WTC11 (cell line): ENCODE measurements around the gene PSD2. TPM values are rescaled to one million over a fixed set of nuclear protein-coding genes. Genes with fewer than 3 reads are reported as not detected.

Source experiments
- ATAC-seq: fragments of 200-7000 bp; cut with Tn5 transposase; 2 replicates; pipeline ENCODE4 v1.10.0; 2021; ENCODE audit warnings: mild to moderate bottlenecking, moderate library complexity
- CTCF ChIA-PET: fragments of 300-600 bp; sonication (Branson Sonifier 250); formaldehyde crosslinking; loops from one replicate; lab custom pipeline; 2021; ENCODE audit warnings: antibody characterized with exemption; lab: Charles Lee
- POLR2A ChIA-PET: fragments of 350-600 bp; sonication (Branson Sonifier 250); formaldehyde crosslinking; loops from one replicate; lab custom pipeline; 2021; ENCODE audit warnings: antibody characterized with exemption; lab: Charles Lee
- DNase-seq: peaks from one replicate; pipeline ENCODE4 v3.0.0; 2021; ENCODE audit warnings: low spot score
- H3K27ac Mint-ChIP-seq: 2 replicates; pipeline ENCODE4 v1.8.0; 2021; ENCODE audit warnings: mixed read lengths
- H3K27me3 Mint-ChIP-seq: 2 replicates; pipeline ENCODE4 v1.8.0; 2021; ENCODE audit warnings: low read depth, mild to moderate bottlenecking, moderate library complexity, mixed read lengths
- H3K36me3 Mint-ChIP-seq: 2 replicates; pipeline ENCODE4 v1.8.0; 2021; ENCODE audit warnings: mixed read lengths
- H3K4me1 Mint-ChIP-seq: 2 replicates; pipeline ENCODE4 v1.8.0; 2022; ENCODE audit warnings: mixed read lengths
- H3K4me3 Mint-ChIP-seq: 2 replicates; pipeline ENCODE4 v1.8.0; 2021; ENCODE audit warnings: mild to moderate bottlenecking, moderate library complexity, mixed read lengths
- H3K9me3 Mint-ChIP-seq: 2 replicates; pipeline ENCODE4 v1.8.0; 2021; ENCODE audit warnings: mixed read lengths
- CREM ChIP-seq: sonication (generic); formaldehyde crosslinking; IDR thresholded peaks from 2 replicates; pipeline ENCODE4 v1.8.1; 2022; ENCODE audit warnings: mild to moderate bottlenecking, missing genetic modification reagents, moderate library complexity
- ELF4 ChIP-seq: sonication (generic); formaldehyde crosslinking; IDR thresholded peaks from 2 replicates; pipeline ENCODE4 v1.8.1; 2022; ENCODE audit warnings: low read depth, mild to moderate bottlenecking, moderate library complexity, missing genetic modification reagents
- EMX1 ChIP-seq: fragments of 250-450 bp; sonication (Bioruptor Pico); IDR thresholded peaks from 2 replicates; pipeline ENCODE4 v1.8.0; 2021; ENCODE audit warnings: mild to moderate bottlenecking
- KAT7 ChIP-seq: sonication (generic); formaldehyde crosslinking; IDR thresholded peaks from 2 replicates; pipeline ENCODE4 v1.8.1; 2023; ENCODE audit warnings: missing genetic modification reagents, mild to moderate bottlenecking, borderline replicate concordance
- NFATC4 ChIP-seq: fragments of 250-450 bp; sonication (Bioruptor Pico); IDR thresholded peaks from 2 replicates; pipeline ENCODE4 v1.9.0; 2021; ENCODE audit warnings: mild to moderate bottlenecking
- NR1H2 ChIP-seq: sonication (generic); formaldehyde crosslinking; IDR thresholded peaks from 2 replicates; pipeline ENCODE4 v1.9.0; 2021; ENCODE audit warnings: mild to moderate bottlenecking, moderate library complexity, missing genetic modification reagents
- NR2C2 ChIP-seq: sonication (generic); formaldehyde crosslinking; IDR thresholded peaks from 2 replicates; pipeline ENCODE4 v1.8.0; 2022; ENCODE audit warnings: mild to moderate bottlenecking, missing genetic modification reagents
- NR3C1 ChIP-seq: sonication (generic); formaldehyde crosslinking; conservative IDR thresholded peaks from 2 replicates; pipeline ENCODE4 v1.8.1; 2023; ENCODE audit warnings: low read depth, mild to moderate bottlenecking, missing genetic modification reagents
- TCF7 ChIP-seq: sonication (generic); formaldehyde crosslinking; IDR thresholded peaks from 2 replicates; pipeline ENCODE4 v1.8.0; 2022; ENCODE audit warnings: mild to moderate bottlenecking, low read depth, missing genetic modification reagents, moderate library complexity
- TP53 ChIP-seq: sonication (generic); formaldehyde crosslinking; IDR thresholded peaks from 2 replicates; pipeline ENCODE4 v1.8.1; 2023; ENCODE audit warnings: mild to moderate bottlenecking, missing genetic modification reagents
- ZNF138 ChIP-seq: sonication (generic); formaldehyde crosslinking; conservative IDR thresholded peaks from 2 replicates; pipeline ENCODE4 v1.8.1; 2022; ENCODE audit warnings: mild to moderate bottlenecking, moderate library complexity, missing genetic modification reagents
- ZNF423 ChIP-seq: fragments of 250-450 bp; sonication (Bioruptor Pico); IDR thresholded peaks from 2 replicates; pipeline ENCODE4 v2.1.2; 2022; ENCODE audit warnings: mild to moderate bottlenecking, moderate library complexity
- total RNA-seq: library from RNA; stranded (reverse); gene quantifications from 3 replicates; pipeline ENCODE4 v1.2.3, GENCODE V29; 2021
- TF ChIP-seq, protein P1 (sequence below): fragments of 250-450 bp; sonication (Bioruptor Pico); IDR thresholded peaks from 2 replicates; pipeline ENCODE4 v1.9.0; 2021; ENCODE audit warnings: mild to moderate bottlenecking, borderline replicate concordance
- TF ChIP-seq, protein P2 (sequence below): sonication (generic); formaldehyde crosslinking; IDR thresholded peaks from 2 replicates; pipeline ENCODE4 v1.8.0; 2022; ENCODE audit warnings: mild to moderate bottlenecking, missing genetic modification reagents
- TF ChIP-seq, protein P3 (sequence below): sonication (generic); formaldehyde crosslinking; IDR thresholded peaks from 2 replicates; pipeline ENCODE4 v1.8.1; 2023; ENCODE audit warnings: mild to moderate bottlenecking, missing genetic modification reagents, borderline replicate concordance
- TF ChIP-seq, protein P4 (sequence below): sonication (generic); formaldehyde crosslinking; IDR thresholded peaks from 2 replicates; pipeline ENCODE4 v1.8.1; 2023; ENCODE audit warnings: mild to moderate bottlenecking, missing genetic modification reagents, moderate library complexity
- TF ChIP-seq, protein P5 (sequence below): sonication (generic); formaldehyde crosslinking; IDR thresholded peaks from 2 replicates; pipeline ENCODE4 v1.8.1; 2023; ENCODE audit warnings: mild to moderate bottlenecking, missing genetic modification reagents
- TF ChIP-seq, protein P6 (sequence below): sonication (generic); formaldehyde crosslinking; IDR thresholded peaks from 2 replicates; pipeline ENCODE4 v1.8.1; 2022; ENCODE audit warnings: mild to moderate bottlenecking, missing genetic modification reagents, moderate library complexity, borderline replicate concordance

Gene PSD2
- total RNA-seq, 1 experiment from 2014 or later, result 0.57 TPM

DNA sequence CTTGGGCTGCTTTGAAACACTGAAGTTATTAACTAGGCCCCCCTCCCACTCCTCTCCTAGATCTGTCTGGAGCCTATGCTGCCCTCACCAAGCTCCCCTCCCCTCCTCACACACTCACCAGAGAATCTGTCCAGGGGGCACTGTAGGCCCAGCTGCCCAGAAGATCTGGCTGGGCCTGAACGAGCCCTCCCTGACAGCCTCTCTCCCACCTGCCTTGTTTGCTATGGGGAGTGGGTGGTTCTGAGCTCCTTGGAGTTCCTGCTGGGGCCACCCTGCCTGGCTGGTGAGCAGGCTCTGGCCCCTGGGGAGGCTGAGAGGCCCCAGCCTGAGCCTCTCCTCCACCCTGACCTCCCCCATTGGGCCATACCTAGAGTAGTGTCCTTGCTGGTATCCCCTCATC, 75.1 kb downstream of the PSD2 start:
- H3K4me3 Mint-ChIP-seq, result no peak overlapping the region
- H3K27me3 Mint-ChIP-seq, result no peaks in the 10 kb centered on the region; the same call in 1 of the 2 replicates
- TF ChIP-seq ELF4 (CRISPR knock-in tag) (no peak), NFATC4 (CRISPR knock-in tag) (no peak), NR2C2 (CRISPR knock-in tag) (no peak), ZNF423 (no peak), ZNF138 (CRISPR knock-in tag) (no peak), CREM (CRISPR knock-in tag) (no peak)
- TF ChIP-seq, protein P1, sequence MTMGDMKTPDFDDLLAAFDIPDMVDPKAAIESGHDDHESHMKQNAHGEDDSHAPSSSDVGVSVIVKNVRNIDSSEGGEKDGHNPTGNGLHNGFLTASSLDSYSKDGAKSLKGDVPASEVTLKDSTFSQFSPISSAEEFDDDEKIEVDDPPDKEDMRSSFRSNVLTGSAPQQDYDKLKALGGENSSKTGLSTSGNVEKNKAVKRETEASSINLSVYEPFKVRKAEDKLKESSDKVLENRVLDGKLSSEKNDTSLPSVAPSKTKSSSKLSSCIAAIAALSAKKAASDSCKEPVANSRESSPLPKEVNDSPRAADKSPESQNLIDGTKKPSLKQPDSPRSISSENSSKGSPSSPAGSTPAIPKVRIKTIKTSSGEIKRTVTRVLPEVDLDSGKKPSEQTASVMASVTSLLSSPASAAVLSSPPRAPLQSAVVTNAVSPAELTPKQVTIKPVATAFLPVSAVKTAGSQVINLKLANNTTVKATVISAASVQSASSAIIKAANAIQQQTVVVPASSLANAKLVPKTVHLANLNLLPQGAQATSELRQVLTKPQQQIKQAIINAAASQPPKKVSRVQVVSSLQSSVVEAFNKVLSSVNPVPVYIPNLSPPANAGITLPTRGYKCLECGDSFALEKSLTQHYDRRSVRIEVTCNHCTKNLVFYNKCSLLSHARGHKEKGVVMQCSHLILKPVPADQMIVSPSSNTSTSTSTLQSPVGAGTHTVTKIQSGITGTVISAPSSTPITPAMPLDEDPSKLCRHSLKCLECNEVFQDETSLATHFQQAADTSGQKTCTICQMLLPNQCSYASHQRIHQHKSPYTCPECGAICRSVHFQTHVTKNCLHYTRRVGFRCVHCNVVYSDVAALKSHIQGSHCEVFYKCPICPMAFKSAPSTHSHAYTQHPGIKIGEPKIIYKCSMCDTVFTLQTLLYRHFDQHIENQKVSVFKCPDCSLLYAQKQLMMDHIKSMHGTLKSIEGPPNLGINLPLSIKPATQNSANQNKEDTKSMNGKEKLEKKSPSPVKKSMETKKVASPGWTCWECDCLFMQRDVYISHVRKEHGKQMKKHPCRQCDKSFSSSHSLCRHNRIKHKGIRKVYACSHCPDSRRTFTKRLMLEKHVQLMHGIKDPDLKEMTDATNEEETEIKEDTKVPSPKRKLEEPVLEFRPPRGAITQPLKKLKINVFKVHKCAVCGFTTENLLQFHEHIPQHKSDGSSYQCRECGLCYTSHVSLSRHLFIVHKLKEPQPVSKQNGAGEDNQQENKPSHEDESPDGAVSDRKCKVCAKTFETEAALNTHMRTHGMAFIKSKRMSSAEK, result no peak
- TF ChIP-seq, protein P2, sequence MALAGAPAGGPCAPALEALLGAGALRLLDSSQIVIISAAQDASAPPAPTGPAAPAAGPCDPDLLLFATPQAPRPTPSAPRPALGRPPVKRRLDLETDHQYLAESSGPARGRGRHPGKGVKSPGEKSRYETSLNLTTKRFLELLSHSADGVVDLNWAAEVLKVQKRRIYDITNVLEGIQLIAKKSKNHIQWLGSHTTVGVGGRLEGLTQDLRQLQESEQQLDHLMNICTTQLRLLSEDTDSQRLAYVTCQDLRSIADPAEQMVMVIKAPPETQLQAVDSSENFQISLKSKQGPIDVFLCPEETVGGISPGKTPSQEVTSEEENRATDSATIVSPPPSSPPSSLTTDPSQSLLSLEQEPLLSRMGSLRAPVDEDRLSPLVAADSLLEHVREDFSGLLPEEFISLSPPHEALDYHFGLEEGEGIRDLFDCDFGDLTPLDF (CRISPR knock-in tag), result no peak
- H3K27ac Mint-ChIP-seq, result no peak overlapping the region
- H3K9me3 Mint-ChIP-seq, result peaks cover 4% of the 10 kb centered on the region
- DNase-seq (no peak), ATAC-seq (no peak)
- POLR2A ChIA-PET, result no interaction called here
- peaks cover 12% of the 10 kb centered on the region for H3K4me1 Mint-ChIP-seq
- CTCF ChIA-PET, result interaction anchor here (0.9 to 2.0 kb wide), 3 partner anchors 84 to 275 kb away, joined by 4 to 15 read pairs (median 7); no protein-coding TSS in a partner anchor
- H3K36me3 Mint-ChIP-seq, result 0 out of 2 replicates have a peak, but pooled peaks cover 2% of the 10 kb centered on the region

DNA sequence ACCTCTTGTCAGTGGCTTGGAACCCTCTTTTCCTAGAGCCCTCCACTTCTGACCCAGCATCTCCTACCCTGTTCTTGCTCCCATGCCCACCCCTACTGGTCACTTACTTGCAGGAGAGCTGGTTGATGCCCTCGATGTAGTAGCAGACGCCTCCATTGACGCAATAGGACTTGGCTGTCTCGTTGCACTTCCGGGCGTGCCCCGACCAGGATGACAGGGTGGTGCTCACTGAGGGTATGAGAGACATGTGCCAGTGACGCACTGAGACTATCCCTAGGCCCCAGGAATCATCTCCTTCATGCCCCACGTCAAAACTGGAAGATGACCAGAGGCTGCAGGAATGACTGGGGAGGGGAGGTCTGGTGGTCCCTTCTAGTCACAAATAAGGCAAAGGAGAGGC, 76.0 kb downstream of the PSD2 start:
- DNase-seq, result no peak
- ChIA-PET CTCF (interaction anchor here (0.6 to 3.8 kb wide), 17 partner anchors 9 to 266 kb away, joined by 3 to 113 read pairs (median 9); partner anchors contain the start of gene NRG2), POLR2A (no interaction called here)
- ATAC-seq, result no peak
- Mint-ChIP-seq H3K36me3 (0 out of 2 replicates have a peak, but pooled peaks cover 2% of the 10 kb centered on the region), H3K9me3 (peaks cover 9% of the 10 kb centered on the region), H3K27ac (no peak overlapping the region), H3K4me3 (no peak overlapping the region), H3K4me1 (peaks cover 13% of the 10 kb centered on the region), H3K27me3 (no peaks in the 10 kb centered on the region; the same call in 1 of the 2 replicates)
- TF ChIP-seq TCF7 (CRISPR knock-in tag) (no peak), KAT7 (CRISPR knock-in tag) (no peak), CREM (CRISPR knock-in tag) (no peak), NR1H2 (no peak), NR3C1 (CRISPR knock-in tag) (no peak), EMX1 (no peak), TP53 (no peak), NFATC4 (CRISPR knock-in tag) (no peak)
- TF ChIP-seq, protein P3, sequence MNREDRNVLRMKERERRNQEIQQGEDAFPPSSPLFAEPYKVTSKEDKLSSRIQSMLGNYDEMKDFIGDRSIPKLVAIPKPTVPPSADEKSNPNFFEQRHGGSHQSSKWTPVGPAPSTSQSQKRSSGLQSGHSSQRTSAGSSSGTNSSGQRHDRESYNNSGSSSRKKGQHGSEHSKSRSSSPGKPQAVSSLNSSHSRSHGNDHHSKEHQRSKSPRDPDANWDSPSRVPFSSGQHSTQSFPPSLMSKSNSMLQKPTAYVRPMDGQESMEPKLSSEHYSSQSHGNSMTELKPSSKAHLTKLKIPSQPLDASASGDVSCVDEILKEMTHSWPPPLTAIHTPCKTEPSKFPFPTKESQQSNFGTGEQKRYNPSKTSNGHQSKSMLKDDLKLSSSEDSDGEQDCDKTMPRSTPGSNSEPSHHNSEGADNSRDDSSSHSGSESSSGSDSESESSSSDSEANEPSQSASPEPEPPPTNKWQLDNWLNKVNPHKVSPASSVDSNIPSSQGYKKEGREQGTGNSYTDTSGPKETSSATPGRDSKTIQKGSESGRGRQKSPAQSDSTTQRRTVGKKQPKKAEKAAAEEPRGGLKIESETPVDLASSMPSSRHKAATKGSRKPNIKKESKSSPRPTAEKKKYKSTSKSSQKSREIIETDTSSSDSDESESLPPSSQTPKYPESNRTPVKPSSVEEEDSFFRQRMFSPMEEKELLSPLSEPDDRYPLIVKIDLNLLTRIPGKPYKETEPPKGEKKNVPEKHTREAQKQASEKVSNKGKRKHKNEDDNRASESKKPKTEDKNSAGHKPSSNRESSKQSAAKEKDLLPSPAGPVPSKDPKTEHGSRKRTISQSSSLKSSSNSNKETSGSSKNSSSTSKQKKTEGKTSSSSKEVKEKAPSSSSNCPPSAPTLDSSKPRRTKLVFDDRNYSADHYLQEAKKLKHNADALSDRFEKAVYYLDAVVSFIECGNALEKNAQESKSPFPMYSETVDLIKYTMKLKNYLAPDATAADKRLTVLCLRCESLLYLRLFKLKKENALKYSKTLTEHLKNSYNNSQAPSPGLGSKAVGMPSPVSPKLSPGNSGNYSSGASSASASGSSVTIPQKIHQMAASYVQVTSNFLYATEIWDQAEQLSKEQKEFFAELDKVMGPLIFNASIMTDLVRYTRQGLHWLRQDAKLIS, result no peak
- TF ChIP-seq, protein P4, sequence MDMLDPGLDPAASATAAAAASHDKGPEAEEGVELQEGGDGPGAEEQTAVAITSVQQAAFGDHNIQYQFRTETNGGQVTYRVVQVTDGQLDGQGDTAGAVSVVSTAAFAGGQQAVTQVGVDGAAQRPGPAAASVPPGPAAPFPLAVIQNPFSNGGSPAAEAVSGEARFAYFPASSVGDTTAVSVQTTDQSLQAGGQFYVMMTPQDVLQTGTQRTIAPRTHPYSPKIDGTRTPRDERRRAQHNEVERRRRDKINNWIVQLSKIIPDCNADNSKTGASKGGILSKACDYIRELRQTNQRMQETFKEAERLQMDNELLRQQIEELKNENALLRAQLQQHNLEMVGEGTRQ (CRISPR knock-in tag), result no peak
- TF ChIP-seq, protein P5, sequence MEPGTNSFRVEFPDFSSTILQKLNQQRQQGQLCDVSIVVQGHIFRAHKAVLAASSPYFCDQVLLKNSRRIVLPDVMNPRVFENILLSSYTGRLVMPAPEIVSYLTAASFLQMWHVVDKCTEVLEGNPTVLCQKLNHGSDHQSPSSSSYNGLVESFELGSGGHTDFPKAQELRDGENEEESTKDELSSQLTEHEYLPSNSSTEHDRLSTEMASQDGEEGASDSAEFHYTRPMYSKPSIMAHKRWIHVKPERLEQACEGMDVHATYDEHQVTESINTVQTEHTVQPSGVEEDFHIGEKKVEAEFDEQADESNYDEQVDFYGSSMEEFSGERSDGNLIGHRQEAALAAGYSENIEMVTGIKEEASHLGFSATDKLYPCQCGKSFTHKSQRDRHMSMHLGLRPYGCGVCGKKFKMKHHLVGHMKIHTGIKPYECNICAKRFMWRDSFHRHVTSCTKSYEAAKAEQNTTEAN (CRISPR knock-in tag), result no peak
- TF ChIP-seq, protein P6, sequence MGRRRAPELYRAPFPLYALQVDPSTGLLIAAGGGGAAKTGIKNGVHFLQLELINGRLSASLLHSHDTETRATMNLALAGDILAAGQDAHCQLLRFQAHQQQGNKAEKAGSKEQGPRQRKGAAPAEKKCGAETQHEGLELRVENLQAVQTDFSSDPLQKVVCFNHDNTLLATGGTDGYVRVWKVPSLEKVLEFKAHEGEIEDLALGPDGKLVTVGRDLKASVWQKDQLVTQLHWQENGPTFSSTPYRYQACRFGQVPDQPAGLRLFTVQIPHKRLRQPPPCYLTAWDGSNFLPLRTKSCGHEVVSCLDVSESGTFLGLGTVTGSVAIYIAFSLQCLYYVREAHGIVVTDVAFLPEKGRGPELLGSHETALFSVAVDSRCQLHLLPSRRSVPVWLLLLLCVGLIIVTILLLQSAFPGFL (CRISPR knock-in tag), result no peak
